ENCODE measurements around the gene CTRB1.
"Not testable (repeated sequence)": the region's sequence is repeated elsewhere in the genome, so short reads cannot be mapped to it uniquely, and the experiment has no call there.

CTRB1 gene

GRCh38 chr16:75216127-75216526, 2.7 kb upstream of the CTRB1 start:
- TF ChIP-seq CTCF (IDR thresholded peaks at IDR 0.05): no peak
- intact Hi-C loops (cut with DNase I; ENCODE audit: low total_unique reads): no loop called here
- no peak for DNase-seq
- Histone ChIP-seq H3K4me3 (no peak overlapping the region), H3K4me1 (peaks cover 0 to 7% (median 0%) of the 10 kb centered on the region in 4 donors), H3K27me3 (no peaks in the 10 kb centered on the region), H3K9me3 (no peaks in the 10 kb centered on the region), H3K36me3 (no peaks in the 10 kb centered on the region), H3K27ac (no peak overlapping the region)

- Histone ChIP-seq H3K4me3 (no peak overlapping the region), H3K36me3 (no peaks in the 10 kb centered on the region), H3K27ac (no peak overlapping the region), H3K9me3 (no peaks in the 10 kb centered on the region), H3K27me3 (no peaks in the 10 kb centered on the region), H3K4me1 (peaks cover 0 to 7% (median 0%) of the 10 kb centered on the region in 4 donors)
- intact Hi-C loops (cut with DNase I; ENCODE audit: low total_unique reads): no loop called here
- no peak for DNase-seq
- no peak for TF ChIP-seq CTCF (IDR thresholded peaks at IDR 0.05)
These were observed 2.2 kb upstream of the CTRB1 start for GRCh38 chr16:75216576-75216975.

- no peaks in the 10 kb centered on the region for H3K9me3 ChIP-seq
- H3K27ac ChIP-seq: no peak overlapping the region
- DNase-seq: no peak
- no peak for TF ChIP-seq CTCF (IDR thresholded peaks at IDR 0.05)
- no peaks in the 10 kb centered on the region for H3K36me3 ChIP-seq
- H3K27me3 ChIP-seq: no peaks in the 10 kb centered on the region
- intact Hi-C loops (cut with DNase I; ENCODE audit: low total_unique reads): no loop called here
- H3K4me3 ChIP-seq: no peak overlapping the region
- peaks cover 0 to 7% (median 0%) of the 10 kb centered on the region in 4 donors for H3K4me1 ChIP-seq
These were observed 1.4 kb upstream of the CTRB1 start for GRCh38 chr16:75217389-75217851.

GRCh38 chr16:75219088-75219487, 300 bp downstream of the CTRB1 start:
- Histone ChIP-seq H3K4me3 (no peak overlapping the region), H3K36me3 (no peaks in the 10 kb centered on the region), H3K27ac (no peak overlapping the region), H3K9me3 (no peaks in the 10 kb centered on the region), H3K4me1 (peaks cover 0 to 7% (median under 1%) of the 10 kb centered on the region in 4 donors), H3K27me3 (no peaks in the 10 kb centered on the region)
- intact Hi-C loops (cut with DNase I; ENCODE audit: low total_unique reads): no loop called here
- TF ChIP-seq CTCF (IDR thresholded peaks at IDR 0.05): no peak
- DNase-seq: no peak

GRCh38 chr16:75219838-75220237, 1.1 kb downstream of the CTRB1 start:
- H3K4me3 ChIP-seq: no peak overlapping the region
- intact Hi-C loops (cut with DNase I; ENCODE audit: low total_unique reads): no loop called here
- TF ChIP-seq CTCF (IDR thresholded peaks at IDR 0.05): no peak
- H3K4me1 ChIP-seq: peaks cover 0 to 8% (median 3%) of the 10 kb centered on the region in 4 donors
- H3K27me3 ChIP-seq: no peaks in the 10 kb centered on the region
- no peaks in the 10 kb centered on the region for H3K36me3 ChIP-seq
- H3K27ac ChIP-seq: no peak overlapping the region
- no peaks in the 10 kb centered on the region for H3K9me3 ChIP-seq
- no peak for DNase-seq

- no peaks in the 10 kb centered on the region for H3K27me3 ChIP-seq
- DNase-seq: peak in 1 of 2 donors; percentile 65
- peaks cover 0 to under 1% (median 0%) of the 10 kb centered on the region in 3 donors for H3K36me3 ChIP-seq
- no peaks in the 10 kb centered on the region for H3K9me3 ChIP-seq
- no peak for TF ChIP-seq CTCF (IDR thresholded peaks at IDR 0.05)
- no peak overlapping the region for H3K27ac ChIP-seq
- intact Hi-C loops (cut with DNase I; ENCODE audit: low total_unique reads): no loop called here
- no peak overlapping the region for H3K4me3 ChIP-seq
- peaks cover 0 to 9% (median 3%) of the 10 kb centered on the region in 4 donors for H3K4me1 ChIP-seq
These were observed 3.5 kb downstream of the CTRB1 start for GRCh38 chr16:75222271-75222783.

- DNase-seq; H3K9me3 ChIP-seq; H3K4me1 ChIP-seq; H3K27ac ChIP-seq; H3K27me3 ChIP-seq; H3K36me3 ChIP-seq; H3K4me3 ChIP-seq; intact Hi-C loops (cut with DNase I; ENCODE audit: low total_unique reads): not testable (repeated sequence)
These were observed 4.3 kb downstream of the CTRB1 start for GRCh38 chr16:75223129-75223528.

Measured in tibial artery (tissue), 4 donors.